Liver (tissue), 3 donors: Measurements from ENCODE around the gene PTPRN2.

ENCODE experiments used
- CTCF ChIP-seq: fragments of 150-350 bp; IDR thresholded peaks from 2 replicates; pipeline ENCODE4 v1.5.1; 2017; ENCODE audit warnings: improper control_type of control experiment, low read depth, low read length; ENCODE audit not compliant: missing input control
- HNF4A ChIP-seq, 2 donors: conservative IDR thresholded peaks; 2 replicates each; pipeline ENCODE4 v1.6.1; 2016; ENCODE audit warnings: antibody characterized with exemption in 2 of 2, mild to moderate bottlenecking in 2 of 2
- JUND ChIP-seq, 2 donors: IDR thresholded peaks; 2 replicates each; pipeline ENCODE4 v1.6.1; 2016; ENCODE audit warnings: antibody characterized with exemption in 2 of 2
- RAD21 ChIP-seq, 2 donors: IDR thresholded peaks; 2 replicates each; pipeline ENCODE4 v1.6.1; 2016; ENCODE audit warnings: antibody characterized with exemption in 2 of 2, mild to moderate bottlenecking in 2 of 2
- donor health status: healthy.
- donor health status: healthy.

- TF ChIP-seq JUND (IDR thresholded peaks at IDR 0.05) (no peak), CTCF (no peak), RAD21 (IDR thresholded peaks at IDR 0.05) (no peak), HNF4A (conservative IDR thresholded peaks at IDR 0.05) (no peak)
These were observed 753.0 kb downstream of the PTPRN2 start for GRCh38 chr7:157834501-157835163.
